Stimulated activated CD8-positive, alpha-beta memory T cell treated with anti-CD3 and anti-CD28 coated beads, Interleukin-4, amount 100 ng/mL, for 1 hour (primary cell): Measurements from ENCODE around the gene CBY2.
"Not testable (repeated sequence)": the region's sequence is repeated elsewhere in the genome, so short reads cannot be mapped to it uniquely, and the experiment has no call there.

Experiments
- DNase-seq, 2 donors: peaks; one replicate each; pipeline ENCODE4 v3.0.0-alpha.2; 2020; ENCODE audit warnings: low read depth in 2 of 2, low spot score in 1 of 2

Gene CBY2, protein sequence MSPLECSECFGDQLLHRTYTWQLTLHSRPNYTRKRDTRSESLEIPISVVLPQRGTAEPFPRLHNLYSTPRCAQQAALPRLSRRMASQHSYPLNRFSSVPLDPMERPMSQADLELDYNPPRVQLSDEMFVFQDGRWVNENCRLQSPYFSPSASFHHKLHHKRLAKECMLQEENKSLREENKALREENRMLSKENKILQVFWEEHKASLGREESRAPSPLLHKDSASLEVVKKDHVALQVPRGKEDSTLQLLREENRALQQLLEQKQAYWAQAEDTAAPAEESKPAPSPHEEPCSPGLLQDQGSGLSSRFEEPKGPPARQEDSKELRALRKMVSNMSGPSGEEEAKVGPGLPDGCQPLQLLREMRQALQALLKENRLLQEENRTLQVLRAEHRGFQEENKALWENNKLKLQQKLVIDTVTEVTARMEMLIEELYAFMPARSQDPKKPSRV

DNA sequence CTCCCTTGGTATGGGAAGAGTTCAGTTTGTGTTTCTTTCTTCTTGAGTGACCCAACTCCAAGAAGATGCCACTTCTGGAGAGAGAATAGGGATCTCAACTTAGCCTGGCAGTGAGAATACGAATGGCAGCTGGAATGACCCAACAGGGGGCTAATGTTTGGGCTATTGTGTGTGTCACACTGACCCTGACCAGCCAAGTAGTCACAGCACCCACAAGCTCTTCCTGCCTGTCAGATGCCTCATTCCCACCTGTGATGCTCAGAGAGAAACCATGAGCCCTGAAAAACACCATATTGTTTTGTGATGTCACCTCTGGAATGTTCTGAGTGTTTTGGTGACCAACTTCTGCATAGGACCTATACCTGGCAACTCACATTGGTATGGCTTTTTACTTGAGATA, at the start of gene CBY2:
CBY2 (plus strand) TSS at position 233 of the 400 bp plus-strand sequence; CDS start at position 304, 71 bp downstream.
- no peak for DNase-seq

GRCh38 chr13:45654633-45655349, 47.3 kb upstream of the CBY2 start:
- no peak for DNase-seq

DNA sequence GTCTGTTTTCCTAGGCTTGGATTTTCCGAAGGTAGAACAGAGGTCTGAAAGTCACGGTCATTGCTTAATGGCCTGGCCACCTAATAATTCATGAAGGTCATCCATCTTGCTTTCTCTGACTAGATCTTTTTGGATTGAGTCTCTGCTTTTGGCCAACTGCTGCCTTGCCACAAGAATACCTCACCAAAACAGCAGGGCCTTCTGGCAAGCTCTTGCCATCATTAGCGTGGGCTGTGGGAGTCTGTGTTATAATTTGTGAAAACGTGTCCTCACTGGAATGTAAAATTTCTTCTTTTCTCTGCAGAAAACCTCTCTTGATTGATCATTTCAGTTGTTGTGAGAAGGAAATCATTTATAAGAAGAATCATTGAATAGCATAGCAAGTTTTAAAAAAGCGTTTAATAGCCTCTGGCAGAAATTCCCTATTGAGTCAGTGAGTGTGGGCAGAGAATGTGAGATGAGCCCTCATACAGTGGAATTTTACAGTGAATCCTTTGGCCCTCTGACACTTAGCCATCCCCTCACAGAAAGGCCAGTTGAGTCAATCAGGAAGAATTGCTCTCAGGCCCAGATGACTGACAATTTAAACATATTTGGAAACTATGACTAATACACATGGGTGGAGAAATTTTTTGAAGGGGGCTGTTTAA, 43.4 kb upstream of the CBY2 start:
- no peak for DNase-seq

DNA sequence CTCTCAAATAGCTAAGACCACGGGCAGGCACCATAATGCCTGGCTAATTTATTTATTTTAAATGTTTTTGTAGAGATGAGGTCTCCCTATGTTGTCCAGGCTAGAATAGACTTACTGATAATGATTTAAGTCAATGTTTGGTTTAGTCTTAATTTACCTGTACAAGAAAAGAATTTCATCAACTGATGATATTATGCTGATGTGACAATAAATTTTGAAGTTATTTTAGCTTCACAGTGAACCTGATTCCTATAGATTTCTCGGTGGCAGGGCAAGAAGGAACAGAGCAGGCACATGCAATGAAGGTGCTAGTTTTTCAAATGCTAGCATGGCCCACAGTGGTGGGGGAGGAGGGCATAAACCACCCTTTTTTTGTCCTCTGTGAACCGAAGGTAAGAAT, 42.6 kb upstream of the CBY2 start:
- DNase-seq: no peak

DNA sequence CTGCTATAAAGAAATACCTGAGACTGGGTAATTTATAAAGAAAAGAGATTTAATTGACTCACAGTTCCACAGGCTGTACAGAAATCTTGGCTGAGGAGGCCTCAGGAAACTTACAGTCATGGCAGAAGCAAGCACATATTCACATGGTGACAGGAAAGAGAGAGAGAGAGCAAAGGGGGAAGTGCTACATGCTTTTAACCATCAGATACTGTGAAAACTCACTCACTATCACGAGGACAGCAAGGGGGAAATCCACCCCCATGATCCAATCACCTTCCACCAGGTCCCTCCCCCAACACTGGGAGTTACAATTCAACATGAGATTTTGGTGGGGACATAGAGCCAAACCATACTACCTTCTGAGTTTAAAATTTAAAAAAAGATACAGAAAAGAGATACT, 41.7 kb upstream of the CBY2 start:
- not testable (repeated sequence) for DNase-seq

- no peak for DNase-seq
Measured at GRCh38 chr13:45662162-45662561, 40.0 kb upstream of the CBY2 start.

- DNase-seq: not testable (repeated sequence)
Measured at GRCh38 chr13:45662903-45663302, 39.2 kb upstream of the CBY2 start.

- not testable (repeated sequence) for DNase-seq
Measured at GRCh38 chr13:45669626-45670025, 32.5 kb upstream of the CBY2 start.

GRCh38 chr13:45670189-45670885, 31.8 kb upstream of the CBY2 start:
- no peak for DNase-seq

DNA sequence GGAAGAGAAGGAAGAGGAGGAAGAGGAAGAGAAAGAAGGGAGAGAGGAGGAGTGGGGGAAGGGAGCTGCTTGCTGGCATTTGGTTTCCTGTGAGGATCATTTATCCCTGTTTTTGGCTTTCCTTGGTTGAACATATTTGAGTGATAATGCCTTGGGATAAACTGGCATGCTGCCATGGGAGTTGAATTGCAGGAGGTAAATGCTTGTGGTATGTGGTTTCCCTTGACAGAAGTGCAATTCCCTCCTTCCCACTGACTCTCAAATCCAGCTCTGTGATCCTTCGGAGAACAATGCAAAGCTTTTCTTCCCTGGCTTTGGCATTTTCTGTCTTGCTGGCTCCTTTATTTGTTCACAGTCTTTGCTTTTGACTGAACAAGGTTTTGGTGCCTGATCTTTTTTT, 27.2 kb upstream of the CBY2 start:
- no peak for DNase-seq

DNA sequence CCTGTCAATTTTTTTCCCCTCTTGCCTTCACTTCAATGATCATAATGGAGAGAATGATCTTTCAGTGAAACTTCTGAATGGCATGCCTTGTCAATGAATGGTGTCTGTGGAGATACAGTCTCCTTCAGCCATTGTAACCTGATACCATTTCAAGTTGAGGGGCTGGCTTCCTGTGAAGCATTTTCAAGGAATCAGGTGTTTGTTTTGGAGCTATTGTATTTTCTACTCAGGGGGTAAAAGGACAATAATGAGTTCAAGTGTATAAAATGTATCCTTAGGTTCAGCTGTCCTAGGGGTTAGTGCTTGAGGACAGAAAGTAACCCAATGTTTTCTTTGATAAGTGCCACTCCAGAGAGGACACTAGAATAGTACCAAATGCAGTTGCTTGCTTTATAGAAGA, 23.8 kb upstream of the CBY2 start:
- no peak for DNase-seq

DNA sequence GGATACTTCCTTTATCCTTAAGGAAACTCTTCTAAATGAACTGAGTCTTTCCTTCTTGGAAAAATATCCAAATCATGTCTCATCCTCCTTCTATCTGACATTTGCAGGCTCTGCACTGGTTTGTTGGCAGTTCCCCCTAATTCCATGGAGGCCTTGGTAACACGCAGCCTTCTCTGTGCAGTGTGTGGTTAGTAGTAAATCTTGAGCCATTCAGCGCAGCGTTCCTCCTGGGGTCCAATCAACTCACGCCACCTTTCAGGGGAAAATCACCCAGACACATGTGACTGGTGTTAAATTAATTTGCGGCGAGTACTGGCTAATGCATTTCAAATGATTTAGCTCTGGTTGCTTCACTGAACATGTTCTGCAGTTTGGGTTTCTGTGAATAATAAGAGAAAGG, 21.0 kb upstream of the CBY2 start:
- no peak for DNase-seq

GRCh38 chr13:45682494-45683008, 19.6 kb upstream of the CBY2 start:
- no peak for DNase-seq

DNA sequence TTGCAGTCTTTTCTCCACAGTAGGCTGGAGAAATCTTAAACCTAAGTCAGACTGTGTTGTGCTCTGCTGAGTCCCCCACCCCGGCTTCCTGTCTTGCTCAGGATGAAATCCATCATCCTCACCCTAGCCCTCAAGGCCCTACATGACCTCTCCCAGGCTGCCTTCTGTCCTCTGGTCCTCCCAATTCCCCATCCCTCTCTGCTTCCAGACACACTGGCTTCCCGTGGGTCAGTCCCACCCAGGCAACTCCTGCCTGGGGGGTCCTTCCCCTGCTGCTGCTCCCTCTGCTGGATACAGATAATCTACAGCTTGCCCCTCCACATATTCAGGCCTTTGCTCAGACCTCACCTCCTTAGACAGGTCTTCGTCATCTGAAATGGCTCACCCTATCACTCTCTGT, 18.4 kb upstream of the CBY2 start:
- DNase-seq: no peak

GRCh38 chr13:45688577-45688976, 13.5 kb upstream of the CBY2 start:
- DNase-seq: no peak

DNA sequence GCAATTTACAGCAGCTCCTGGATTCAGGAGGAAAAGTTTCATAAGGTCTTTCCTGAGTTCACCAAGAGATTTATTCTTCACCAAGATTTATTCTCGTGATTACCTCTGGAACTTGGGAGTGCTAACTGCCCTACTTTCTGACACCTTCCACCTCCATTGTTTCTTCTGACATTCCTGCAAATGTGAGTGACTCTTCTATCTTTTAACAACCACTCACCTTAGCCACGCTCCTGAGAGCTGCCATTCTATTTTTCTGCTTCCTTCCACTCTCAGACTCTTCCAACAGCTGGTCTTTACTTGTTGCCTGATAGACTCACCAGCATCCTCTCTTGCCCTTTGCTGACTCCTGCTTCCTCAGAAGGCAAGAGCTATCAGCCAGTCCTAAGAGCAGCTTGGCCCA, 11.5 kb upstream of the CBY2 start:
- DNase-seq: no peak

- no peak for DNase-seq
Measured at GRCh38 chr13:45691251-45691650, 10.9 kb upstream of the CBY2 start.

DNA sequence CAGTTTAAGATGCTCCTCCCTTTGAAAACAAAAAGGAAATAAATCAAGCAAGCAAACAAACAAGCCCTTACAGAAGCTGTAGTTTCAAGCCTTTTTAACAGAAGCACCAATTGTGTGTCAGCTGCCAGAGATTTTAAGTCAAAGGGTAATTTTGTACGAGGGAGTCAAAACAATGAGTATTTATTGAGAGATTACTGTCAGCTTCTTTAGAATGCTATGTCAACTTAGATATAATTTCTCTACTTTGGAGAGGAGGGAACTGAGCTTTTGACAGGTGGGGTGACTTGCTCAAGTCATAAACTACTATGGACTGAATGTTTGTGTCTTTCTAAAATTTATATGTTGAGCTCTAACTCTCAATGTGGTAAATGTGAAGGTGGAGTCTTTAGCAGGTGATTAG, 10.5 kb upstream of the CBY2 start:
- no peak for DNase-seq

- no peak for DNase-seq
Measured at GRCh38 chr13:45695198-45695730, 6.9 kb upstream of the CBY2 start.

- no peak for DNase-seq
Measured at GRCh38 chr13:45696610-45697226, 5.4 kb upstream of the CBY2 start.
